HepG2 (cell line): ENCODE measurements around the gene ARAP3. TPM values are rescaled to one million over a fixed set of nuclear protein-coding genes. Genes with fewer than 3 reads are reported as not detected.

ENCODE experiments used
- BRCA1 ChIP-seq: sonication (generic); formaldehyde crosslinking; IDR thresholded peaks from 2 replicates; pipeline ENCODE4 v1.4.0; 2020; ENCODE audit warnings: missing genetic modification reagents
- CC2D1A ChIP-seq: sonication (generic); formaldehyde crosslinking; IDR thresholded peaks from 2 replicates; pipeline ENCODE4 v1.8.1; 2023; ENCODE audit warnings: mild to moderate bottlenecking, missing genetic modification reagents
- HDAC2 ChIP-seq: sonication (generic); formaldehyde crosslinking; IDR thresholded peaks from 2 replicates; pipeline ENCODE4 v1.4.0; 2020; ENCODE audit warnings: missing genetic modification reagents
- HNRNPH1 ChIP-seq: fragments of 200-400 bp; formaldehyde crosslinking; optimal IDR thresholded peaks from 2 replicates; pipeline ENCODE3; 2017; ENCODE audit warnings: mild to moderate bottlenecking, low read depth, low read length
- HOXA9 ChIP-seq: sonication (generic); formaldehyde crosslinking; IDR thresholded peaks from 2 replicates; pipeline ENCODE4 v1.8.1; 2022; ENCODE audit warnings: missing genetic modification reagents, mild to moderate bottlenecking, moderate library complexity, borderline replicate concordance
- IRX3 ChIP-seq: sonication (generic); formaldehyde crosslinking; IDR thresholded peaks from 2 replicates; pipeline ENCODE4 v1.8.1; 2023; ENCODE audit warnings: mild to moderate bottlenecking, low read depth, missing genetic modification reagents, borderline replicate concordance
- KDM3A ChIP-seq: IDR thresholded peaks from 2 replicates; pipeline ENCODE4 v1.6.1; 2018; ENCODE audit warnings: low read depth, missing compliant biosample characterization
- SP140L ChIP-seq: sonication (generic); formaldehyde crosslinking; IDR thresholded peaks from 2 replicates; pipeline ENCODE4 v1.4.0; 2020; ENCODE audit warnings: missing genetic modification reagents, borderline replicate concordance
- TSC22D2 ChIP-seq: sonication (generic); formaldehyde crosslinking; IDR thresholded peaks from 2 replicates; pipeline ENCODE4 v1.5.1; 2020; ENCODE audit warnings: missing genetic modification reagents, mild to moderate bottlenecking, borderline replicate concordance
- ZBTB33 ChIP-seq: sonication (generic); formaldehyde crosslinking; IDR thresholded peaks from 2 replicates; pipeline ENCODE4 v1.4.0; 2020; ENCODE audit warnings: missing genetic modification reagents
- ZBTB38 ChIP-seq: sonication (generic); formaldehyde crosslinking; IDR thresholded peaks from 2 replicates; pipeline ENCODE4 v1.5.1; 2020; ENCODE audit warnings: mild to moderate bottlenecking, missing genetic modification reagents
- ZMYM3 ChIP-seq: sonication (generic); formaldehyde crosslinking; IDR thresholded peaks from 2 replicates; pipeline ENCODE4 v1.5.1; 2020; ENCODE audit warnings: mild to moderate bottlenecking, missing genetic modification reagents
- ZNF572 ChIP-seq: sonication (generic); formaldehyde crosslinking; IDR thresholded peaks from 2 replicates; pipeline ENCODE4 v1.5.1; 2020; ENCODE audit warnings: mild to moderate bottlenecking, missing genetic modification reagents
- ZNF598 ChIP-seq: sonication (generic); formaldehyde crosslinking; IDR thresholded peaks from 2 replicates; pipeline ENCODE4 v1.5.1; 2020; ENCODE audit warnings: mild to moderate bottlenecking, missing genetic modification reagents, borderline replicate concordance
- polyA plus RNA-seq, 8 experiments: library from polyadenylated mRNA; depleted of rRNA in 3 of 8; stranded (reverse) in 7 of 8; unstranded in 1 of 8; fragments of >200 nt; fragmentation: Illumina TruSeq in 4 of 8; extraction: Trizol in 4 of 8; gene quantifications; 2 replicates each; pipeline versions ENCODE4 v1.2.1 to v1.2.3, GENCODE V29; 2011 to 2016; ENCODE audit warnings: low read depth in 4 of 8, missing spikeins in 1 of 8, mixed read lengths in 1 of 8; ENCODE audit not compliant: insufficient read depth in 1 of 8
- total RNA-seq, 5 experiments: library from RNA; depleted of rRNA; stranded (reverse); fragments of >200 nt; fragmentation: Illumina TruSeq; extraction: Trizol; gene quantifications; 2 replicates each; pipeline ENCODE4 v1.2.3, GENCODE V29; 2016; ENCODE audit warnings: low read depth in 1 of 5
- TF ChIP-seq, protein P1 (sequence below): sonication (generic); formaldehyde crosslinking; conservative IDR thresholded peaks from 2 replicates; pipeline ENCODE4 v1.4.0; 2020; ENCODE audit warnings: missing genetic modification reagents
- TF ChIP-seq, protein P2 (sequence below): sonication (generic); formaldehyde crosslinking; IDR thresholded peaks from 2 replicates; pipeline ENCODE4 v1.5.0; 2020; ENCODE audit warnings: missing genetic modification reagents, mild to moderate bottlenecking, borderline replicate concordance
- TF ChIP-seq, protein P3 (sequence below): sonication (generic); formaldehyde crosslinking; IDR thresholded peaks from 2 replicates; pipeline ENCODE4 v1.8.0; 2022; ENCODE audit warnings: missing genetic modification reagents, low read depth, mild to moderate bottlenecking, borderline replicate concordance
- TF ChIP-seq, protein P4 (sequence below): sonication (generic); formaldehyde crosslinking; IDR thresholded peaks from 2 replicates; pipeline ENCODE4 v1.4.0; 2020; ENCODE audit warnings: mild to moderate bottlenecking, missing genetic modification reagents, borderline replicate concordance

The ARAP3 gene
- total and polyA plus RNA-seq, 2 of the 13 experiments (the other 11 are each of a cell fraction or from before 2014, with no cell fraction given): 0.25 TPM; not detected in 1

- TF ChIP-seq ZBTB33 (peak; percentile 66), TSC22D2 (CRISPR knock-in tag) (no peak), ZNF572 (CRISPR knock-in tag) (no peak), KDM3A (peak; percentile 61; the same call in 1 of the 2 replicates), CC2D1A (no peak), ZBTB38 (no peak; the same call in 1 of the 2 replicates), HNRNPH1 (no peak), BRCA1 (no peak), ZNF598 (CRISPR knock-in tag) (no peak), IRX3 (CRISPR knock-in tag) (no peak), ZMYM3 (CRISPR knock-in tag) (no peak), HDAC2 (CRISPR knock-in tag) (peak; percentile 83), HOXA9 (no peak), SP140L (CRISPR knock-in tag) (no peak)
- TF ChIP-seq, protein P1, sequence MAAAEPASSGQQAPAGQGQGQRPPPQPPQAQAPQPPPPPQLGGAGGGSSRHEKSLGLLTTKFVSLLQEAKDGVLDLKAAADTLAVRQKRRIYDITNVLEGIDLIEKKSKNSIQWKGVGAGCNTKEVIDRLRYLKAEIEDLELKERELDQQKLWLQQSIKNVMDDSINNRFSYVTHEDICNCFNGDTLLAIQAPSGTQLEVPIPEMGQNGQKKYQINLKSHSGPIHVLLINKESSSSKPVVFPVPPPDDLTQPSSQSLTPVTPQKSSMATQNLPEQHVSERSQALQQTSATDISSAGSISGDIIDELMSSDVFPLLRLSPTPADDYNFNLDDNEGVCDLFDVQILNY (CRISPR knock-in tag): 0 out of 2 replicates have a peak, but pooled peaks have one; percentile 47
- TF ChIP-seq, protein P2, sequence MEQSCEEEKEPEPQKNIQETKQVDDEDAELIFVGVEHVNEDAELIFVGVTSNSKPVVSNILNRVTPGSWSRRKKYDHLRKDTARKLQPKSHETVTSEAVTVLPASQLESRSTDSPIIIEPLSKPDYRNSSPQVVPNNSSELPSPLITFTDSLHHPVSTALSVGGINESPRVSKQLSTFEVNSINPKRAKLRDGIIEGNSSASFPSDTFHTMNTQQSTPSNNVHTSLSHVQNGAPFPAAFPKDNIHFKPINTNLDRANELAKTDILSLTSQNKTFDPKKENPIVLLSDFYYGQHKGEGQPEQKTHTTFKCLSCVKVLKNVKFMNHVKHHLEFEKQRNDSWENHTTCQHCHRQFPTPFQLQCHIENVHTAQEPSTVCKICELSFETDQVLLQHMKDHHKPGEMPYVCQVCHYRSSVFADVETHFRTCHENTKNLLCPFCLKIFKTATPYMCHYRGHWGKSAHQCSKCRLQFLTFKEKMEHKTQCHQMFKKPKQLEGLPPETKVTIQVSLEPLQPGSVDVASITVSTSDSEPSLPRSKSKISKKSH: peak; percentile 65; the same call in 1 of the 2 replicates
- TF ChIP-seq, protein P3, sequence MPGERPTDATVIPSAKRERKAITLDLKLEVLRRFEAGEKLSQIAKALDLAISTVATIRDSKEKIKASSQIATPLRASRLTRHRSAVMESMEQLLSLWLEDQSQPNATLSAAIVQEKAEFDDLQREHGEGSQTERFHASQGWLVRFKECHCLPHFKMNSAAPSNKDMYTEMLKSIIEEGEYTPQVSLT (CRISPR knock-in tag): no peak; the same call in 1 of the 2 replicates
- TF ChIP-seq, protein P4, sequence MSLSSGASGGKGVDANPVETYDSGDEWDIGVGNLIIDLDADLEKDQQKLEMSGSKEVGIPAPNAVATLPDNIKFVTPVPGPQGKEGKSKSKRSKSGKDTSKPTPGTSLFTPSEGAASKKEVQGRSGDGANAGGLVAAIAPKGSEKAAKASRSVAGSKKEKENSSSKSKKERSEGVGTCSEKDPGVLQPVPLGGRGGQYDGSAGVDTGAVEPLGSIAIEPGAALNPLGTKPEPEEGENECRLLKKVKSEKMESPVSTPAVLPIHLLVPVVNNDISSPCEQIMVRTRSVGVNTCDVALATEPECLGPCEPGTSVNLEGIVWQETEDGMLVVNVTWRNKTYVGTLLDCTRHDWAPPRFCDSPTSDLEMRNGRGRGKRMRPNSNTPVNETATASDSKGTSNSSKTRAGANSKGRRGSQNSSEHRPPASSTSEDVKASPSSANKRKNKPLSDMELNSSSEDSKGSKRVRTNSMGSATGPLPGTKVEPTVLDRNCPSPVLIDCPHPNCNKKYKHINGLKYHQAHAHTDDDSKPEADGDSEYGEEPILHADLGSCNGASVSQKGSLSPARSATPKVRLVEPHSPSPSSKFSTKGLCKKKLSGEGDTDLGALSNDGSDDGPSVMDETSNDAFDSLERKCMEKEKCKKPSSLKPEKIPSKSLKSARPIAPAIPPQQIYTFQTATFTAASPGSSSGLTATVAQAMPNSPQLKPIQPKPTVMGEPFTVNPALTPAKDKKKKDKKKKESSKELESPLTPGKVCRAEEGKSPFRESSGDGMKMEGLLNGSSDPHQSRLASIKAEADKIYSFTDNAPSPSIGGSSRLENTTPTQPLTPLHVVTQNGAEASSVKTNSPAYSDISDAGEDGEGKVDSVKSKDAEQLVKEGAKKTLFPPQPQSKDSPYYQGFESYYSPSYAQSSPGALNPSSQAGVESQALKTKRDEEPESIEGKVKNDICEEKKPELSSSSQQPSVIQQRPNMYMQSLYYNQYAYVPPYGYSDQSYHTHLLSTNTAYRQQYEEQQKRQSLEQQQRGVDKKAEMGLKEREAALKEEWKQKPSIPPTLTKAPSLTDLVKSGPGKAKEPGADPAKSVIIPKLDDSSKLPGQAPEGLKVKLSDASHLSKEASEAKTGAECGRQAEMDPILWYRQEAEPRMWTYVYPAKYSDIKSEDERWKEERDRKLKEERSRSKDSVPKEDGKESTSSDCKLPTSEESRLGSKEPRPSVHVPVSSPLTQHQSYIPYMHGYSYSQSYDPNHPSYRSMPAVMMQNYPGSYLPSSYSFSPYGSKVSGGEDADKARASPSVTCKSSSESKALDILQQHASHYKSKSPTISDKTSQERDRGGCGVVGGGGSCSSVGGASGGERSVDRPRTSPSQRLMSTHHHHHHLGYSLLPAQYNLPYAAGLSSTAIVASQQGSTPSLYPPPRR (CRISPR knock-in tag): peak; percentile 59; the same call in 1 of the 2 replicates
Measured at GRCh38 chr5:141618804-141619554, 63.1 kb downstream of the ARAP3 start, which contains the start of gene DIAPH1 (continued).
